K562 (cell line): ENCODE results near the gene PHLDA3. TPM values are rescaled to one million over a fixed set of nuclear protein-coding genes. Genes with fewer than 3 reads are reported as not detected.
A peak's percentile ranks its signal among the peaks of the same experiment; 100 is the strongest.

Source experiments
- ARID1B ChIP-seq: fragments of 450-650 bp; IDR thresholded peaks from 2 replicates; pipeline ENCODE4 v1.6.1; 2016; ENCODE audit warnings: antibody characterized with exemption, mild to moderate bottlenecking, inconsistent platforms
- CREB3 ChIP-seq: fragments of 450-650 bp; conservative IDR thresholded peaks from 2 replicates; pipeline ENCODE4 v1.6.1; 2016; ENCODE audit warnings: missing genetic modification characterization, low read depth, mild to moderate bottlenecking, missing compliant biosample characterization, moderate library complexity
- DEAF1 ChIP-seq: fragments of 450-650 bp; formaldehyde crosslinking; IDR thresholded peaks from 2 replicates; pipeline ENCODE4 v1.4.0; 2020; ENCODE audit warnings: mild to moderate bottlenecking, moderate library complexity
- DNMT1 ChIP-seq: fragments of 450-650 bp; IDR thresholded peaks from 2 replicates; pipeline ENCODE4 v1.6.1; 2016; ENCODE audit warnings: antibody characterized with exemption, mild to moderate bottlenecking
- ELF2 ChIP-seq: fragments of 250-450 bp; sonication (Bioruptor Pico); IDR thresholded peaks from 2 replicates; pipeline ENCODE4 v1.5.0; 2021; ENCODE audit warnings: mild to moderate bottlenecking
- ETV6 ChIP-seq, 3 experiments: fragments of 150-350 bp in 1 of 3; sonication (generic) in 1 of 3; formaldehyde crosslinking in 1 of 3; IDR thresholded peaks; 2 replicates each; pipeline versions ENCODE4 v1.6.1 to v1.8.0; 2014 to 2022; ENCODE audit warnings: borderline replicate concordance in 2 of 3, low read depth in 2 of 3, antibody characterized with exemption in 1 of 3, low read length in 1 of 3, mild to moderate bottlenecking in 1 of 3, missing genetic modification reagents in 1 of 3
- MXD1 ChIP-seq: fragments of 250-450 bp; sonication (Bioruptor Pico); IDR thresholded peaks from 2 replicates; pipeline ENCODE4 v1.8.0; 2021; ENCODE audit warnings: borderline replicate concordance, mild to moderate bottlenecking, moderate library complexity; ENCODE audit not compliant: poor library complexity, severe bottlenecking
- OTX1 ChIP-seq: fragments of 450-650 bp; formaldehyde crosslinking; IDR thresholded peaks from 2 replicates; pipeline ENCODE4 v1.4.0; 2022; ENCODE audit warnings: mild to moderate bottlenecking
- PHTF2 ChIP-seq: fragments of 250-450 bp; sonication (Bioruptor Pico); IDR thresholded peaks from 2 replicates; pipeline ENCODE4 v1.5.0; 2021; ENCODE audit warnings: mild to moderate bottlenecking
- SAP30 ChIP-seq: fragments of 200-600 bp; sonication (generic); IDR thresholded peaks from 2 replicates; pipeline ENCODE4 v1.6.1; 2012; ENCODE audit warnings: borderline replicate concordance, low read depth, mild to moderate bottlenecking, moderate library complexity, low read length, control low read depth, inconsistent platforms; ENCODE audit not compliant: insufficient read depth, poor library complexity, severe bottlenecking
- SMAD4 ChIP-seq: fragments of 250-450 bp; sonication (Bioruptor Pico); conservative IDR thresholded peaks from 2 replicates; pipeline ENCODE4 v1.8.0; 2021; ENCODE audit warnings: inconsistent platforms, mild to moderate bottlenecking, moderate library complexity
- SMC3 ChIP-seq: conservative IDR thresholded peaks from 2 replicates; pipeline ENCODE4 v1.6.1; 2011; ENCODE audit warnings: low read depth, low read length, improper control_type of control experiment; ENCODE audit not compliant: insufficient read depth
- TFAM ChIP-seq: fragments of 250-450 bp; sonication (Bioruptor Pico); conservative IDR thresholded peaks from 2 replicates; pipeline ENCODE4 v1.5.0; 2021; ENCODE audit warnings: mild to moderate bottlenecking, moderate library complexity
- XRCC4 ChIP-seq: IDR thresholded peaks from one replicate; pipeline ENCODE4 v1.6.1; 2011; ENCODE audit not compliant: insufficient read depth, insufficient read length; ENCODE audit errors: extremely low read depth
- XRCC5 ChIP-seq: fragments of 200-400 bp; formaldehyde crosslinking; IDR thresholded peaks from 2 replicates; pipeline ENCODE4 v1.6.1; 2017; ENCODE audit warnings: low read depth, mild to moderate bottlenecking, low read length
- ZMIZ1 ChIP-seq, 2 experiments: fragments of 150-350 bp in 1 of 2; IDR thresholded peaks; 2 replicates each; pipeline ENCODE4 v1.6.1; 2012 to 2016; ENCODE audit warnings: low read depth in 2 of 2, low read length in 2 of 2, mild to moderate bottlenecking in 1 of 2, moderate library complexity in 1 of 2
- ZNF175 ChIP-seq: fragments of 200-800 bp; sonication (Bioruptor generic); IDR thresholded peaks from 2 replicates; pipeline ENCODE4 v1.6.1; 2016; ENCODE audit warnings: low read depth, mild to moderate bottlenecking, missing genetic modification characterization, missing compliant biosample characterization
- ZNF212 ChIP-seq: fragments of 450-650 bp; formaldehyde crosslinking; IDR thresholded peaks from 2 replicates; pipeline ENCODE4 v1.4.0; 2020; ENCODE audit warnings: mild to moderate bottlenecking
- ZNF717 ChIP-seq: fragments of 250-450 bp; sonication (Bioruptor Pico); IDR thresholded peaks from 2 replicates; pipeline ENCODE4 v1.5.0; 2021
- ZNF785 ChIP-seq: fragments of 250-450 bp; sonication (Bioruptor Pico); IDR thresholded peaks from 2 replicates; pipeline ENCODE4 v1.4.0; 2020; ENCODE audit warnings: mild to moderate bottlenecking
- polyA plus RNA-seq, 8 experiments: library from polyadenylated mRNA; depleted of rRNA in 4 of 8; stranded (reverse) in 5 of 8; unstranded in 3 of 8; fragments of >200 nt; fragmentation: Nextera tagmentation in 2 of 8; fragmentation: Illumina TruSeq in 1 of 8; extraction: Ambion mirVana in 2 of 8; extraction: Trizol in 1 of 8; gene quantifications; 2 replicates each; pipeline versions ENCODE4 v1.2.1 to v1.2.3, GENCODE V29; 2011 to 2014; ENCODE audit warnings: inconsistent platforms in 1 of 8, missing spikeins in 1 of 8
- total RNA-seq, 7 experiments: library from RNA; depleted of rRNA in 6 of 7; stranded (reverse); fragments of >200 nt in 6 of 7; fragmentation: Illumina TruSeq in 2 of 7; extraction: Trizol in 2 of 7; gene quantifications; 2 replicates each; pipeline versions ENCODE4 v1.2.1 to v1.2.3, GENCODE V29; 2011 to 2021; ENCODE audit warnings: low replicate concordance in 1 of 7

PHLDA3 gene
- total and polyA plus RNA-seq, 9 of the 15 experiments (the other 6 are each of a cell fraction or from before 2014, with no cell fraction given) = 0.11 to 0.27 TPM; not detected in 7

- TF ChIP-seq ETV6 (IDR thresholded peaks at IDR 0.05; ENCODE audit: borderline replicate concordance in 1 of 2, low read depth in 2 of 2, low read length in 1 of 2) (no peak), ETV6 (CRISPR knock-in tag; IDR thresholded peaks at IDR 0.05; ENCODE audit: borderline replicate concordance) (0 out of 2 replicates have a peak, but pooled peaks have one; percentile 13), ZMIZ1 (IDR thresholded peaks at IDR 0.05; ENCODE audit: low read depth in 2 of 2, low read length in 2 of 2) (no peak), TFAM (no peak), ZNF175 (peak; percentile 91), XRCC5 (no peak), SMC3 (no peak), DNMT1 (no peak), SMAD4 (CRISPR knock-in tag) (peak; percentile 11; the same call in 1 of the 2 replicates), DEAF1 (no peak), ZNF212 (CRISPR knock-in tag) (no peak), OTX1 (no peak), XRCC4 (no peak), MXD1 (no peak), PHTF2 (no peak), ZNF785 (CRISPR knock-in tag) (no peak), ELF2 (CRISPR knock-in tag) (no peak), CREB3 (tag) (0 out of 2 replicates have a peak, but pooled peaks have one; percentile 25), SAP30 (no peak), ARID1B (peak; percentile 71), ZNF717 (no peak)
Measured at GRCh38 chr1:201461645-201462441, 7.1 kb downstream of the PHLDA3 start (continued).
